GM19395 (cell line): ENCODE measurements around the gene KLK5.
"Not testable (repeated sequence)": the region's sequence is repeated elsewhere in the genome, so short reads cannot be mapped to it uniquely, and the experiment has no call there.

Experiments
- ATAC-seq: cut with Tn5 transposase; IDR thresholded peaks from one replicate; pipeline ENCODE4 v1.9.1; 2021; ENCODE audit warnings: mild to moderate bottlenecking, moderate library complexity; ENCODE audit not compliant: unreplicated experiment

The KLK5 gene

DNA sequence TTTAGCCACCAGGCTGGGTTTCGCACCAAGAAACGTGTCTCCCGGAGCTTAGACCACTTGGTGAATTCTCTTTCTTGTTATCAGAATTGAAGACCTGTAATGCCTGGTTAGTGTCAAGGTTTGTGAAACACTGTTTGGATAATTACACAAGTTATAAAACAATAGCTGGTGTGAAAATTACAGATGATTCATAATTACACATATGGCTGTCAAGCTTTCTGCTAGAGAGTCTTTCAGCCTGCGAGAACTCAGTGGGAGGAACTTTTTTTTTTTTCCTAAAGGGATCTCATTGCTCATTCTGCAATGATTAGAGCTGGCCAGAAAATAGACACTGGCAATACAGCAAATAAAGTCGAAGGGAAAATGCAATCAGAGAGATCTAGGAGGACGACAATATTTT, 28.3 kb downstream of the KLK5 start:
- ATAC-seq, result no peak

DNA sequence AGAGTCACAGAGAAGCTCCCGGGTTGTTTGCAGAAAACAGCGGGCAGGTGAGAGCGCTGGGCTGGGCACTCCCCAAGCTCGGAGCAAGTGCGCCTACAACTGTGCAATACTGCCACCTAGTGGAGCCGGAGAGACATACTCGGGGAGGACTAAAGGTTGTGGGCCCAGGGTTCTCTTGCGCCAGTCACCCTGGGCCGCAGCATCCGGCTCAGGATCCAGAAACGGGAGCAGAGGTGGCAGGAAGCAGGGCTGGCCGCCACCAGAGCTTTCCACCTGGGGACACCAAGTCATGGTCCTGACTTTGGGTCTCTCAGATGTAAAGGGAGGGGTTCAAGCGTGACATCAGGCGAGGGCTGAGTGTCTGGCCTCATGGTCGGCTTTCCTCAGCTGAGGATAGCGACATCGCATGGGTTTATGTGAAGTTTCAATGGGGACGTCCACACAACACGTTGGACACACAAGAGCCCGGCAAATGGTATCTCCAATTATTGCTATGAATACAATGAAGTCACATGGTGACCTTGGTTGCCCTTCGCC, 30.5 kb downstream of the KLK5 start:
- ATAC-seq, result peak; percentile 68

DNA sequence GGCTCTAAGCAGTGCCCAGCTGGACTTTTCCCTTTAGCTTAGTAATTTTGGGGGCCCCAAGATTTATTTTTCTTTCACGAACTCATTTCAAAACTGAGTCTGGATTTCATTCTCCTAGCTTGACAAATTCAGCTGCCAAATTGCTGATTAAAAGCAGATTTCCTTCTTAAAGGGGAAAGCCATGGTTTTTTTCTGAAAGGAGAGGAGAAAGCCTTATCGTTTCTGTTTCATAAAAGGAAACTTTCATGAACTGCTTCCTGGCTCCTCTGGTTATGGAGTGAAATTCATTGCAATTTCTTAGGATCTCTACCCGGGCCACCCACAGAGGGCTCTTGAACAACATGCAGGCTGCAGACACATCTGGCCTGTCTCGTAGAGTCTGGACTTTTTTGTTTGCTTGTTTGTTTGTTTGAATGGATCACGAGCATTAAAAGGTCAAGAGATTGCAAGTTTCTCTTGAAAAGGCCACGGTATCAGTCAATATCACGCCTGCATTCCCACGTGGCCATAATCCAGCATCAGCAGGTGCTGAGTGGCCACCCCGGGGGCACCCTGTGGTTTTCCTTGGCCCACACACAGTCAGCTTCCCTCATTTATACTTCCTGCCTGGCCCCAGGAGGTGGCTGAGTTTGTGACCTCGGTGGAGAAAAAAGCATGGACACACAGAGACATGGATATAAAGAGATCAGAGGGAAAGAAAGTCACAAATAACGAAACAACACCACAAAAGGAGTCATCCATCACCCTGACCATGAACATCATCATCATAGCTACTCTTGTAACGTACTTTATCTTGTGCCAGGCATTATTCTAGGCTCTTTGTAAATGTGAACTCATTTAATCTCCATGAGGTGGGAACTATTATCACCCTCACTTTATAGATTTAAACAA, 31.2 kb downstream of the KLK5 start:
- no peak for ATAC-seq

DNA sequence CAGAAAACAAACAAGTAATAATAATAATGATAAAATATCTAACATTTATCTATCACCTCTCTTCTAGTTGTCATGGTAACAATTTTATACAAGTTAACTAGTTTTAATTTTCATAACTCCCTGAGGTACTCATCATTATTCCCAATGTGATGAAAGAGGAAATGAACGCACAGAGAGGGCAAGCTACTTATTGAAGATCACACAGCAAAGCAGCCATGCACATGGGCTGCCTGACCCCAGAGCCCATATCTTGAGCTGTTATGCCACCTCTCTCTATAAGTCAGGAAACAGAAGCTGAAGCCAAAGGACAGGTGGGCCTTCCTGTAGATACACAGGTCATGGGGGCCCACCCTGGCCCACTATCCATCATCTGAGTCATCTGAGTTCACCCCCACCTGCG, 36.8 kb downstream of the KLK5 start:
- no peak for ATAC-seq

DNA sequence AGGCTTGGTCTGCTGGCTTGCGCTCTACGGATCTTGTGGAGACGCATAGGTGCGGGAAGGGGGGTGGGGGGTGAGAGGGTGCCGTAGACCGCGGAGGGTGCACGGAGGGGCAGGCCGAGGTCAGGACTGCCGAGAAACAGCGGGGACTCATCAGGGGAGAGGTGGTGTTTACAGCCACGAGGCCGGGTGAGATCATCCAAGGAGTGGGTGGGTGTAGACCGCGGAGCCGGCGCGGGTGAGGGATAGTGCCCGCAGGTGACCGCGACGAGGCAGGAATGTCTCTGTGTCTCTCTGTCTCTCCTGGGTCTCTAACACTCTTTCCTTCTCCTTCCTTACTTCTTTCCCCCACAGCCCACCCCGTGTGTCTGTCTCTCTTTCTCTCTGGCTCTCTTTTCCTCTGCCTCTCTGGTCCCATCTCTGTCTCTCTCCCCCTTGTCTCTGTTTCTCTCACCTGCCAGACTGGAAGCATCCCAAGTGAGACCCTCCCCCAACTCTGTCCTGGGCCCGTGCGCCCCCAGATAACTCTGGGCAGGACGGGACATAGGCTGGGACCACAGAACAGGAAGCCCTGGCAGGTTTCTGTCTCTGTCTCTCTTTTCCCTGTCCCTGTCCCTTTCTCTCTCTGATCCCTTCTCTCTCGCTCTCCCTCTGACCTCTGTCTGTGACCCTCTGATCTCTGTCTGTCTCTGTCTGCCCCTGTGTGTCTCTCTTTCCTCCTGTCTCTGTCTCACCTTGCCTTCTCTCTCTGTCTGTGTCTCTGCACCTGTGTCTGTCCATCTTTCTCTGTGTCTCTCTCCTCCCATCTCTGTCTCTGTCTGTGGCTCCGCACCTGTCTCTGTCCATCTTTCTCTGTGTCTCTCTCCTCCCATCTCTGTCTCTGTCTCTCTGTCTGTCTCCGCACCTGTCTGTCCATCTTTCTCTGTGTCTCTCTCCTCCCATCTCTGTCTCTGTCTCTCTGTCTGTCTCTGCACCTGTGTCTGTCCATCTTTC, 39.8 kb downstream of the KLK5 start:
- ATAC-seq, result no peak

DNA sequence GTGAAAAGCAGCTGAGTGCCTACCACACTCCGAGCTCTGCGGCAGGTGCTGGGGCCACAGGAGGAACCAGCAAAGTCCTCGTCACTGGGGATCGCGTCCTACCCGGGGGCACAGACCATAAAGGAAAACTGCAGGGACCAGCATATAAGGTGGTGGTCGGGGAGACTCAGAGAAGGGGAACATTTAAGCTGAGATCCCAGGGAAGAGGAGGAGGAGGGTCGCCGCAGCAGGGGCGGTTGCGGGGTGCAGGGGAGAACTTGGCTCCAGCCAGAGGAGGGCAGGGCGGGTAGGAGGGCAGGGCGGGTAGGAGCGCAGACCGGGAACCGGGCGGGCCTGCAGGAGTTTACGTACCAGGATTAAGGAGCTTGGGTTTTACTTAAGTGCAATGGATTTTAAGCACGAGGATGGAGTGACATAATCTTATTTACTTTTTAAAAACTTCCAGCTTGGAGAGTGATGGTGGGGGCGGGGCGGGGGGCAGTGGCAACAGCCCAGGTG, 40.7 kb downstream of the KLK5 start:
- ATAC-seq, result no peak

DNA sequence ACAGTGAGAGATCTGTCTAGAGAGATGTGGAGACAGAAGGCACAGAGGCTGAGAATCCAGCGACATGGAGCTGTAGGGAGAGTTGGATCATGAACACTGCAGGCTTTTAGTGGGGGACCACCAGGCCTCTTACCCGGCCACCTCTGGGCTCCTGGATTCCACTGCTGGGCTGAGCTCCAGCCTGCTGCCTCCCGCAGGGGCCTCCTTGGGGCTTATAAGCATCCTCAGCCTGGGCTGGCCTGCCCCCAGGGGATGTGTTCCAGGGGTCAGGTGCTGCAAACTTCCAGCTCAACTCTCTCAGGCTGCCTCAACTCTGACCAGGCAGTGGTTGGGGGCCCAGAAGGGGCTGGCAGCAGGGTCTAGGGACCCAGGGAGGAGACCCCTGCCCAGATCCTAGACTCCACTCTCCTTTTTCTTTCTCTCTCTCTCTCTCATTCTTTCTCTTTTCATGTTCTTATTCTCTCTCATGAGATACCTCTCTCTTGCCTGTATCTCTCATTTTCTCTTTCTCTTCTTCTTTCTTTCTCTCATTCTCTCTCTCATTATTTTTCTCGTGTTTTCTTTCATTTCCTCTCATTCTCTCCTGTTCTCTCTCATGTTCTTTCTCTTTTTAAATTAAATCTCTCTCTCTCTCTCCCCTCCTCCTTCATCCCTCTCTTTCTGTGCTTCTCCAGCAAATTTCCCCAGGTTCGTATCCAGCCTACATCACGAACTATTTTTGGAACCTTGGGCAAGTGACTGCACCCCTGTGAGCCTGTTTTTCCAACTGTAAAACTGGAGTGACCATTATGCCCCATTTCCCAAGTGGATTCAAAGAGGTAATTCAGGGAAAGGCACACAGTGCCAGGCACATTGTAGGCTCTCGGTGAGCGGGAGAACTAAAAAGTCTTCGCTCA, 41.4 kb downstream of the KLK5 start, which contains the start of gene KLK4:
KLK4 (minus strand) TSS at position 190 of the 896 bp plus-strand sequence. CDS start 657 bp downstream, outside the sequence.
- no peak for ATAC-seq

DNA sequence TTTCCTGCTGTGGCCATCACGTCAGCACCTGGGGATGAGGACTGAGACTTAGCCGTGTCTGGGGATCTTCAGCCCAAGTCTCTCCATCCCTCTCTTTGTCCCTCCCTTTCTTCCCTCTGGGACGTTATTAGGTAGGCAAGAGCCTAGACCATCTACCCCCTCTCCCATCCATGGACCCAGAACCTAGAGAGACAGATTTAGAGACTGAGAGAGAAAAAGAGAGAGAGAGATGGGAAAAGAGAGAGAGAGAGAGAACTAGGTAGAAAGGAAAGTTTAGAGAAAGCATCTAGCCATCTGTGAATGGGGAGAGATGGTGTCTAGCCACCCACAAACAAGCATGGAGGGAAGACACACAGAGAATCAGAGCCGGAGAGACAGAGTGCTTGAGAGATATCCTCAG, 42.1 kb downstream of the KLK5 start:
- no peak for ATAC-seq

DNA sequence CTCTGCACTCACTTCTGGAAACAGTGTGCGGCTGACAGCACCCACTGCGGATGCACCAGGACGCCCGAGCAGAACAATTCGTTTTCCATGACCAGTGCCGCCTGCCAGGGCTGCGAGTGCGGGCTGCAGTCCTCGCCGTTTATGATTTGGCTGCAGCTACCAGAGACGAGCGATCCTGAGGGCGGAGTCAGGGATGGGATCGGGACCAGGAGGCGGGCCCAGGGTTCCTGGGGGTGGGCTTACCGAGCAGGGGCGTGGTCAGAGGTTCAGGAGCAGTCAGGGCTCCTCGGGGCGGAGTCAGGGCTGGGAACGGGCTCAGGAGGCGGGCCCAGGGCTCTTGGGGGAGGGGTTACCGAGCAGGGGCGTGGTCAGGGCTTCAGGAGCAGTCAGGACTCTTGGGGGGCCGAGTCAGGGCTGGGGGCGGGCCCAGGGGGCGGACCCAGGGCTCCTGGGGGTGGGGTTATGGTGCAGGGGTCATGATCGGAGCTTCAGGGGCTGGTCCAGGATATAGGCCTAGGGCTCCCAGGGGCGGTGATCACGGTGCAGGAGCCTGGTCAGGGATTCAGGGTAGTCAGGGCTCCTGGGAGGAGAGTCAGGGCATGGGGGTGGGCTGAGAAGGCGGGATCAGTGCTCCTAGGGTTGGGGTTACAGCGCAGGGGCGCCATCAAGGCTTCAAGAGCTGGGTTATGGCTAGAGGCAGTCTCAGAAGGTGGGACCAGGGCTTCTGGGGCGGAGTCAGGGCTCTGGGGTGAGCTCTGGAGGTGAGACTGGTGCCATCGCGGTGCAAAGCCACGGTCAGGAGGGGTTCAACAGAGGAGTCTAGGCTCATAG, 43.4 kb downstream of the KLK5 start:
- ATAC-seq, result no peak

DNA sequence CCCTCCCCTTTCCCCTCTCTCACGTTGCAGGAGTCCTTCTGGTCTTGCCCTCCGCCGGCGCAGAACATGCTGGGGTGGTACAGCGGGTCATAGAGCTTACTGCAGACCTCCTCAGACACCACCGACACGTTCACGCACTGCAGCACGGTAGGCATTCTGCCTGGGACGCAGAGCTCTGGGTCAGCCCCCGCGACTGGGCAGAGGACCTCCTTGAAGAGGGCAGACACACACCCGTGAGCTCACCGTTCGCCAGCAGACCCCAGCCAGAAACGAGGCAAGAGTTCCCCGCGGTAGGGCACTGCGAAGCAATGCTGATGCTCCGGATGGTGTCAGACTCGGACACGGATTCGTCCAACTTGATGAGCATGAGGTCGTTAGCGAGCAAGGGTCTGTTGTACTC, 44.5 kb downstream of the KLK5 start:
- no peak for ATAC-seq

DNA sequence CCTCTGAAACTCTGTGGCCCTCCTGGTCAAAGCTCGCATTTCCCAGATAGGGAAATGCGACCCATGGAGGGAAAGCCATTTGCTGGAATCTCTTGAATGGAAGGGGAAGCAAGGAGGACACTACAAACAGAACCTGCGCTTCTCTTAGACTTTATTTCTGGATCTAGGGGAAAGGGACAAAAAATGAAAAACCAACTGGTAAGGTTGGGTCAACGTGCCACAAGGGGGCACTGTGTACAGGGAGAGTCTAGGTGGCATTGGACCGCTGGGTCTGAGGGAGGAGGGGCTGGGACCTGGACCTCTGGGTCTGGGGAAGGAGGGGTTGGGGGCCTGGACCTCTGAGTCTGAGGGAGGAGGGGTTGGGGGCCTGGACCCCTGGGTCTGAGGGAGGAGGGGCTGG, 46.6 kb downstream of the KLK5 start:
- no peak for ATAC-seq

DNA sequence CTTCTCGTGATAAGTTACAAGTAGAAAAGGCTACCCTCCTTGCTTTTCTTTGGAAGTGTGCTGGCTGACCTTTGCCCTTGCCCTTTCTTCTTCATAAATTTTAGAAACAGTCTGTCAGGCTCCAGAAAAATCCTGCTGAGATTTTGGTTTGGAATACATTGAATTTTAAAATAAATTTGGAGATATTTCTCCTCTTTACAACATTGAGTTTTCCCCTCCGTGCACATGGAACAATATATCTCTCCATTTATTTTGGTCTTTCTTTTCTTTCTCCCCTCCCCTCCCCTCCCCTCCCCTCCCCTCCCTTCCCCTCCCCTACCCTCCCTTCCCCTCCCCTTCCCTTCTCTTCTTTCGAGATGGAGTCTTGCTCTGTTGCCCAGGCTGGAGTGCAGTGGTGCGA, 50.2 kb downstream of the KLK5 start:
- ATAC-seq, result no peak

DNA sequence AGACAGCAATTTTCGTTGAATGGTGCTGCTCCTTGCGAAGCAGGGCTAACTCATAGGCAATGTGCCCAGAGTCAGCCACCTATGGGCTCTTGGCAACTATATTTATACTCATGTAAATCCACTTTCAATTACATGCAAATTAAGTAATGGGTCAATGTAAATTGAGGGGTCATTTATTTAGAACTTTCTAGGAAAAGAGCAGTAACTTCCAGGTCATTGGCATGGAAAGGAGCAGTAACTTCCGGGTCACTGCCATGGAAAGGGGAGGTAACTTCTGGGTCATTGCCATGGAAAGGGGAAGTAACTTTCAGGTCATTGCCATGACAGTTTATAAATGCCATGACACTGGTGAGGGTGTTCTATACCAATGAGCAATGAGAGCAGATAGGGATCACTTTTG, 53.3 kb downstream of the KLK5 start:
- no peak for ATAC-seq

DNA sequence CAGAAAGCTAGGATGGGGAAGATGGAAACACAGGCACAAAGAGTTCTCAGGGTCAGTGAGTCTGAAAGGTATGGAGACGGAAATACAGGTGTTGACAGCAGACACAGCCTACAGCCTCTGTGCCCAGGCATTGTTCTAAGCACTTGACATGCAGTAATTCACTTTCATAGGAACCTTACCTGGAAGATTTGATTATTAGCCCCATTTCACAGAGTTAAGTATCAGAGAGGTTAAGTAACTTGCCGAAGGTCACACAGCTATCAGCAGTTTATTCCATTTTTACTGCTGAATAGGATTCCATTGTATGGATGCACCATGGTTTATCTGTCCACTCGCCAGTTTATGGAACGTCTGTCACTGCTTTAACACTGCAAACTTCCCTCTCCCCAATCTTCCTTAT, 54.8 kb downstream of the KLK5 start:
- ATAC-seq, result no peak

DNA sequence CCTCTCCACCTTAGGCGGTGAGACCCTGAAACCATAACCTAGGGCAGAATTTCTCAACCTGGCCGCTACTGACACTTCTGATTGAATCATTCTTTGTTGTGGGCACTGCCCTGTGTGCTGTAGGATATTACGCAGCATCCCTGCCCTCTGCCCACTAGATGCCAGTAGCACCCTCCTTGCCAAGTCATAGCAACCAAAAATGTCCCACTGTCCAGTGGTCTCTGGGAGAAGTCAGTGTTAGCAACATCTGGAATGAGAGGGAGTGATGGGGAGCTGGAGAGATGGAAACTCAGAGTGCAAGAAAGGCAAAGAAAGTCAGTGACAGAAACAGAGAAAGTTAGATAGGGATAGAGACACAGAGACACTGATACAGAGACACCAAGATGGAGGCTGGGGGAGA, 55.2 kb downstream of the KLK5 start:
- ATAC-seq, result no peak

DNA sequence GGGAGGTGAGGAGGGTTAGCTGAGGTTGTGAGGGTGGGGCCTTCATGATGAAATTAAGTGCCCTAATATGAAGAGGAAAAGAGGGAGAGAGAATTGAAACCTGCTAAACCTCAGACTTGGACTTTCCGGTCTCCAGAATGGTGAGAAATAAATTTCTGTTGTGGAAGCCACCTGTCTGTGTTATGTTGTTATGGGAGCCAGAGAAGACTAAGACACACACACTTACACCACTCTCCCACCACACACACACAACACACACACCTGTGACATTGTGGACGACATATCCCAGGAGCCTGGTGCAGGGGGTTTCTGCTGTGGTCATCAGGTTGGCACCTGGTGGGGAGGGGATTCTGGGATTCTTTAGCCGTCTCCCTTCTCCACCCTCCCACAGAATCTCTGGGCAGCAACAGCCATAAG, 55.6 kb downstream of the KLK5 start:
- no peak for ATAC-seq

DNA sequence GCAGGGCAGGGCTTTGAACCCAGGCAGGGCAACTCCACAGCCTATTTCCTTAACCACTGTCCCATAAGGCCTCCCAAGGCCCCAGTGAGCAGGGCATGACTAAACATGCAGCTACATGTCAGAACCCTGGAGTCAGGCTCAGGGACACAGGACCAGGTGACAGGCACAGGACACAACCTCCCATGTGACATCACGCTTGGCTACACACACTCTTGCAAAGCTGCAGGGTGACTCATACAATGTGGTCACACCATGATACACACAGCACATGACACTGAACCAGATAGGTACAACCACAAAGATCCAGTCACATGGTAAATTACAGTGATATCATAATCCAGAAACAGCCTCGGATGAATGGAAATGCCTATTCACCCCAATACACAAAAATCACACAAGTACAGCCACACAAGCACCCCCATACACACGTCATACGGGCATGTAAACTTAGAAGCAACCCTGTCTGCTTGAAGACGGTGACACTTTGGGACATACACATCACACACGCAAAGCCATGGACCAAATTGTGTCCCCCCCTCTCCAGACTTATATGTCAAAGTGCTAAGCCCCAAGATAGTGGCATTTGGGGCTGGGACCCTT, 56.1 kb downstream of the KLK5 start:
- peak; percentile 76 for ATAC-seq

DNA sequence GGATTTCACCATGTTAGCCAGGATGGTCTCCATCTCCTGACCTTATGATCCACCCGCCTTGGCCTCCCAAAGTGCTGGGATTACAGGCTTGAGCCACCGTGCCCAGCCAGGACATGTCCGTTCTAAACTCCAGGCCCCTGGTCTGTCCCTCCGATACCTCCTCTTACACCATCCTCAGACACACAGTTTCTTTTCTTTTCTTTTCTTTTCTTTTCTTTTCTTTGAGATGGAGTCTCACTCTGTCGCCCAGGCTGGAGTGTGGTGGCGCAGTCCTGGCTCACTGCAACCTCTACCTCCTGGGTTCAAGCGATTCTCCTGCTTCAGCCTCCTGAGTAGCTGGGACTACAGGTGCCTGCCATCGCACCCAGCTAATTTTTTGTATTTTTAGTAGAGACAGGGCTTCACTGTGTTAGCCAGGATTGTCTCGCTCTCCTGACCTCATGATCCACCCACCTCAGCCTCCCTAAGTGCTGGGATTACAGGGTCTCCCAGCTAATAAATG, 56.7 kb downstream of the KLK5 start:
- not testable (repeated sequence) for ATAC-seq
